Stimulated activated CD4-positive, alpha-beta T cell treated with anti-CD3 and anti-CD28 coated beads, Interleukin-2, amount 100 ng/mL, for 4 hours (primary cell): ENCODE results near the gene PTGDS.

Experiments used
- DNase-seq: peaks from one replicate; pipeline ENCODE4 v3.0.0-alpha.2; 2020; ENCODE audit warnings: low read depth

The PTGDS gene

DNA sequence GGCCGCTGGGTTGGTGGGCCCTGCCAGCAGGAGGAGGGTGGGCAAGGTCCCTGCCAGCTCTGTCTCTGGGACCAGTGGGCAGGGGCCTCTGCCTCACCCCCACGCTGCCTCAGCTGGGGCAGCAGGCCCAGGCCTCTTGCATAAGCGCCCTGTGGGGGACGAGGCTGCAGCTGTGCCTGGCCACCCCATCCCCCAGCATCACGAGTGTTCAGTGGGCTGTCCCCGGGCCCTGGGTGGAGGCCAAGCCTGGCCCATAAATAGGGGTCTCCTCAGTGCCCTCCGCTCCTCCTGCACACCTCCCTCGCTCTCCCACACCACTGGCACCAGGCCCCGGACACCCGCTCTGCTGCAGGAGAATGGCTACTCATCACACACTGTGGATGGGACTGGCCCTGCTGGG, at the start of gene PTGDS:
TSS of gene PTGDS (plus strand) at position 282 of the 400 bp plus-strand sequence. CDS start at position 357, 75 bp downstream.
- no peak for DNase-seq

DNA sequence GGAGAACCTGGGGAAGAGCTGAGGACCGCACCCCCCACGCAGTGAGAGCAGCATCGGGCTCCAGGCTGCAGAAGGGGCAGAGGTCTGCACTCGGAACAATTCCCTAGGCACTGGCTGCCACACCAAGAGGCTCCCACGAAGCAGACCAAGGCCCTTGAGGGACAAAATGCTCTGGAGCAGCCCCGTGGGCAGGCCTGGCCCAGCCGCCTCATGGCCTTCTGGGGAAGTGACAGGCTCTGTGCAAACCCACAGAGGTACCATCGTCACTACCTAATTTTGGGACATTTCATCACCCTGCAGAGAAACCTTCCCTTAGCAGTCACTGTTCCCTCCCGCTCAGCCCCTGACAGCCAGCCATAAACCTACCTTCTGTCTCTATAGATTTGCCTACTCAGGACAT, 48.7 kb upstream of the PTGDS start:
- no peak for DNase-seq

DNA sequence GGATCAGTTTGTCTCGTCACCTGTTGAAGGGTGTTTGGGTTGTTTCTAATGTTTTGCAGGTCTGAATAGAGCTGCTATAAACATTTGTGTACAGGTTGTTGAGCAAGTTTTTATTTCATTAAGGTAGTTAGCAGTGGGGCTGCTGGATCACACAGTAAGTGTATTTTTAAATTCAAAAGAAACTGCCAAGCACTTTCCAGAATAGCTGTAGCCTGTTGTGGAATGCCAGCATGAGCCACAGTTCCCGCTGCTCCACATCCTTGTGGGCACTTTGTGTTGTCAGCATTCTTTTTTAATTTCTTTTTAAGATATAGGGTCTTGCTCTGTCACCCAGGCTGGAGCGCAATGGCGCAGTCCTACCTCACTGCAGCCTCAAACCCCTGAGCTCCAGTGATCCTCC, 47.3 kb upstream of the PTGDS start:
- DNase-seq = no peak

DNA sequence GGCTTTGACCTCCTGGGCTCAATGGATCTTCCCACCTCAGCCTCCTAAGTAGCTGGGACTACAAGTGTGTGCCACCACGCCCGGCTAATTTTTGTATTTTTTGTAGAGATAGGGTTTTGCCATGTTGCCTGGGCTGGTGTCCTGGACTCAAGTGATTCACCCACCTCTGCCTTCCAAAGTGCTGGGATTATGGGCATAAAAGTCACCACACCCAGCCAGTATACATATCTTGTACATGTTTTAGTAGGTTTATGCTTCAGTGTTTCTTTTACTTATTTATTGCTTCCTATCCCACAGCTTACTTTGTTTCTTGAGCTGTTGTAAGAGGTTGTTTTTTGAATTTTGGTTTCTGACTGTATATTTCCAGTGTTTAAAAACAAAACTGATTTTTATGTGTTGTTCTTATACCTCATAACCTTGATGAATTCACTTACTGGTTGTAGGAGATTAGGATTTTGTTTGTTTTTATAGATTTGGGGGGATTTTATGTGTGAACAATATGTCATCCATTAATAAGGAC, 45.6 kb upstream of the PTGDS start:
- DNase-seq = no peak

DNA sequence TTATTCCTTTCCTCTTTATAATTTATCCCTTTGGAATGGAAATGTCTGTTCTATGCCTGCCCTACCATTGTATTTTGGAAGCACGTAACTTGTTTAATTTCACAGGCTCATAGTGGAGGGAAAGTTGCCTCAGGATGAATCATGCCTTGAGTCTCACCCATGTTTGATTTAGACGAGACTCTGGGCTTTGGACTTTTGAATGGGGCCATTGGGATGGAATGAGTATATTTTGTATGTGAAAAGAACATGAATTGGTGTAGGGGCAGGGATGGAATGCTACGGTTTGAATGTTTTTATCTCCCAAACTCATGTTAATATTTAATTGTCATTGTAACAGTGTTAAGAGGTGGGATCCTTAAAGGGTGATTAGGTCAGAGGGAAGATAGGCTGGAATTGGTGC, 43.0 kb upstream of the PTGDS start:
- DNase-seq = no peak

DNA sequence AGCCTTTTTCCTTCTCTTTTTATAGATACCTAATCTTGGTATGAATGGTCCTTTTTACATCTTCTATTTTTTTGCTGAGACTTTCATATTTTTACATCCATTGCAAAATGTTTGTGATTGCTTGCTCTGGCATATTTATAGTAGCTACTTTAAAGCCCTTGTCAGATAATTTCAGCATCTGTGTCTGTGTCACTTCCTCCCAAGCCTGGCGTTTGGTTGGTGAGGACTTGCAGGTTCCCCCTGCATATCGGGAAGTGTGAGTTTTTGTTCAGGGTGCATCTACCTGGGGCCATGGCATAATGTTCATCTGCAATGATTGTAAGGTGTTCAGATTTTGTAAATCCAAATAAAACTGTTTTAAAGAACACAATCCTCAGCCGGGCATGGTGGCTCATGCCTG, 41.7 kb upstream of the PTGDS start:
- DNase-seq = no peak

DNA sequence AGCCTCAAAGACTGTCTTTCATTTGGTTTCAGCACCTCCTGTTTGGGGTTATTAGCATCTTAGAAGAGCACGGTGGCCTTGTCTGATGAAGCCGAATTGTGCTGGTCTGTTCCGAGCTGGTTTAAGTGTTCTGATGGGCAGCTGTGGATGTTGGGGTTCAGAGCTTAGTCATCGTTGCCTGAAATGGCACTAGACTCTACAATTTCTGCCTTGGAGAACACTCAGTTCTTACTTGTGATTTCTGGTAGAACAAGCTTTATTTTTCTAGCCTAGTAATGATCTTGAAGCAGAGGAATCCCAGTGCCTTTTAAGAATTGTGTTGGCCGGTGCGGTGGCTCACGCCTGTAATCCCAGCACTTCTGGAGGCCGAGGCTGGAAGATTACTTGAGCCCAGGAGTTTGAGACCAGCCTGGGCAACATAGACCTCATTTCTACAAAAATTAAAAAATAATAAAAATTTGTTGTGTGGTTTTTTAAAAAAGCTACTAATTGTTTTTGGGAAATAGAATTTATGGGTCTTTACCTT, 40.6 kb upstream of the PTGDS start:
- DNase-seq = no peak

DNA sequence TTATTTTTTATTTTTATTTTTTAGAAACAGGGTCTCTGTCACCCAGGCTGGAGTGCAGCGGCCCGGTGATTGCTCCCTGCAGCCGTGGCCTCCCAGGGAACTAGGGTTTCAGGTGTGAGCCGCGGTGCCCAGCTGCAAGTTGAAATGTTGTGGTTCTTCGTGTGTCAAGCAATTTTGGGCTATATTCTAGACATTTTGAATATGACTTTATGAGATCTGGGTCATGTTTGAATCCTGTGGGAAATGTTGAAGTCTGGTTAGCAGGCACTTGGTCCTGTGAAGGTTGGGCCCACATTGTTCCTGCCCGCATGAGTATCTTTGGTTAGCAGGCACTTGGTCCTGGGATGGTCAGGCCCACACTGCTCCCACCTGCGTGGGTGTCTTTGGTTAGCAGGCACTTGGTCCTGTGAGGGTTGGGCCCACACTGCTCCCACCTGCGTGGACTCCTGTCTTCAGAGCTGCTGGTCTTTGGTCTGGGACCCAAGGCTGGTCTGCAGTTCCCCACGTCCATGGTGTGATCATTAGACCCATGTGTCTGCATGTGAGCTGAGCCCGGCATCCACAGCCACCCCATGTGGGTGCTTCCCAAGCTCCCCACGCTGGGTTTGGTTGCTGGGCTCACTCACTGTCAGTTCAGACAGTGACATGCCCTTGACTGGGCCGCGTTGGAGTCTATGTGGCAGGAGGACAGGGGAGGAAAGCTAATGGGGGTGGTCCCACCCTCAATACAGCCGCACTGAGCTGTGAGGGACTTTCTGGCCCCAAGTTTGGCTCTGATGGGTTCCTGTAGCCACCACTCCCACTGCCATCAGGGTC, 39.9 kb upstream of the PTGDS start:
- DNase-seq = no peak

DNA sequence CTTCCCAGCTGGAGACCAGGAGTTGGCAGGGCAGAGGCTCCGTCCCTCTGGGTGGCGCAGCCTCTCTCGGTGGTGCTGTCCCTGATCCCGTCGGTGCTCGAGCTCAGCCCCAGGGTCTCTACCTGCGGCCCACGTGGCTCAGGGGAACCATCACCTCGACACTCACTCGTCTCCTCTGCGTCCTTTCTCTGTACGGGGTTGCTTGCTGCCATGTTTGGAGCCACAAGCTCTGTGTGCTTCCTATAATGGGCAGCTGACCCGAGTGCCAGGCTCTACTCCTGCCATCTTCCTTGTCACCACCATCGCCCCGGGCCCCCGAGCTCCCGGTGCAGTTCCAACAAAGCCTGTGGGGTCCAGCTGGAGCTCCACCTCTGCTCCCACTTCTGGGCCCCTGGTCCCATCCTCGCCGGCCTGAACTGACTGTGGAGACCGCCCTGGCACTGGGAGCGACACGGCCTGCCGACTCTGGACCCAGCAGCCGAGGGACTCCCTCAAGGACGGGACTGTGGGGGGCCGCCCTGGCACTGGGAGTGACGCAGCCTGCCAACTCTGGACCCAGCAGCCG, 37.8 kb upstream of the PTGDS start:
- no peak for DNase-seq

DNA sequence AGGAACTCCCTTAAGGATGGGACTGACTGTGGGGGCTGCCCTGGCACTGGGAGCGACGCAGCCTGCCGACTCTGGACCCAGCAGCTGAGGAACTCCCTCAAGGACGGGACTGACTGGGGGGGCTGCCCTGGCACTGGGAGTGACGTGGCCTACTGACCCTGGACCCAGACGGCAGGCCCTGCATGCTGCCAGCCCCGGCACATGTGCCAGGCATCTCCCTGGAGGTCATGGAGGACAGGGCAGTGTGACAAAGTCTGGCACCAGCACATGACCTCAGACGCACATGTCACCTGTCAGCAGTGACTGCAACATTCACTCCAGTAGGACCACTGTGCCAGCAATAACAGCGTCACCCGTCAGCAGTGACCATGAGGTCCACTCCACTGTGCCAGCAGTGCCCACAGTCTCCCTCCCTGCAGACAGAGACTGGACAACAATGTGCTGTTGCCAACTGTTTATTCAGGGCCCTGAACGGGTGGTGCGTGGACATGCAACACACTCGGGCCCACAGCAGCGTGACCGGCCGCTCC, 37.2 kb upstream of the PTGDS start:
- no peak for DNase-seq

DNA sequence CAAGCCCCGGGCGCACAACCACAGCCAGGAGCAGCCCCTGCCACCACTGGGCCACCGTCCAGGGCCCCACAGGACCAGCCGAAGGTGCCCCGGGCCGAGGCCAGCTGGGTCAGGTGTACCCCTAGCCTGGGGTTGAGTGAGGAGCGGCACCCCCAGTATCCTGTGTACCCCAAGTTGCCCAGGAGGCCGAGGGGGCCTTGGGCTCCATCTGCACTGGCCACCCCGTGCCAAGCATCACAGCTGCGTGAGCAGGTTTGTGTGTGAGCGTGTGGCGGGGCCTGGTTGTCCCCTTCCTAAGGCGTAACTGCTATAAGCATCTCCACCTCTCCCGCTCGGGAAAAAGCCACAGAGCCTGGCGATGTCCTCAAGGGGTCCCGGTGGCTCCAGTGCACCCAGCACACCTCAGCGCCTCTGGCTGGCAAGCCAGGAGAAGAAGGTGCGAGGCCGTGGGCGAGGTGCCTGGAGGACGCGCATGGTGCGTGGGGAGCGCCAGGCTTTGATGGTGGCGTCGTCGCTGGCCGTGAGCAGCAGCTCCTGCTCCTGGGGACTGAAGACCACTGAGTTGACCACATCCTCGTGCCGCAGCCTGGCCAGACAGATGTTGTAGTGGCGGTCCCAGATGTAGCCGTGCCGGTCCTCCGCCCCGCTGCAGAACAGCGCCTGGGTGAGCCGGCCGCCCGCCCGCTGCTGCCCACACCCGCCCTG, 36.6 kb upstream of the PTGDS start:
- no peak for DNase-seq

DNA sequence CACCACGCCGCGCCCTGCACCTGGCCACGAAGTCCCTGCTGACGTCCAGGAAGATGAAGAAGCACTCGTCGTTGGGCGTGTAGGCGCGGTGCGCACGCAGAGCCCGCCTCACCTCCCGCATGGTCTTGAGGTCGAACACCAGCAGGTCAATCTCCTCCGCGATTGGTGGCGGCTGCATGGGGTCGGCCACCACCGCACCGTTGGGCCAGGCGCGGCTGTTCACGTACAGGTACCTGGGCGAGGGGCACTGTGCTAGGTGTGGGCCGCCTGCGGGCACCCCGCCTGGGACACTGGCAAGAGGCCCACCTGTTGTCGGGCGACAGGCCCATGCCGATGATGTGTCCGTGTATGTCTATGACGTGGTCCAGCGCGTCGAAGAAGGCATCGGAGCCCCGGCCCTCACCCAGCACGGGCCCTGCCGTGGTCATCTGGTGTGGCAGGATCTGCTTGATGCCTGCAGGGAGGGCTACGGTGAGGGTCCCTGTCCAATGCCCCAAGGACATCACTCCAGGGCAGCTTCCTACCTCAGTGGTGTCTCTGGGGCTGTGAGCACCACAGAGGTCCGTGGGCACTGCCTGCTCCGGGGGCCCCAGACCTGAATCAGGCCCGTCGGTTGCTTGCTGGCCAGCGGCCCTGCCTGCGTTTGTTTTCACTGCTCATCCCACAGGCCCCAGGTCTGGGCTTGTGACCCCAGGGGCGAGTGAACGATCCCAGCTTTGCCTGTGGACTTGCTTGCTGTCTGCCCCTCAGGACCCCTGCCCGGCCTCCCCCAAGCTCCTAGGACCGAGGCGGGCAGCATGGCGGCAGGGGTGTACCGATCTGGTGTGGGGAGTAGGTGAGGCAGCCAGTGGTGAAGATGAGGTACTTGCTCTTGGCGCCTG, 35.8 kb upstream of the PTGDS start:
- DNase-seq = no peak

DNA sequence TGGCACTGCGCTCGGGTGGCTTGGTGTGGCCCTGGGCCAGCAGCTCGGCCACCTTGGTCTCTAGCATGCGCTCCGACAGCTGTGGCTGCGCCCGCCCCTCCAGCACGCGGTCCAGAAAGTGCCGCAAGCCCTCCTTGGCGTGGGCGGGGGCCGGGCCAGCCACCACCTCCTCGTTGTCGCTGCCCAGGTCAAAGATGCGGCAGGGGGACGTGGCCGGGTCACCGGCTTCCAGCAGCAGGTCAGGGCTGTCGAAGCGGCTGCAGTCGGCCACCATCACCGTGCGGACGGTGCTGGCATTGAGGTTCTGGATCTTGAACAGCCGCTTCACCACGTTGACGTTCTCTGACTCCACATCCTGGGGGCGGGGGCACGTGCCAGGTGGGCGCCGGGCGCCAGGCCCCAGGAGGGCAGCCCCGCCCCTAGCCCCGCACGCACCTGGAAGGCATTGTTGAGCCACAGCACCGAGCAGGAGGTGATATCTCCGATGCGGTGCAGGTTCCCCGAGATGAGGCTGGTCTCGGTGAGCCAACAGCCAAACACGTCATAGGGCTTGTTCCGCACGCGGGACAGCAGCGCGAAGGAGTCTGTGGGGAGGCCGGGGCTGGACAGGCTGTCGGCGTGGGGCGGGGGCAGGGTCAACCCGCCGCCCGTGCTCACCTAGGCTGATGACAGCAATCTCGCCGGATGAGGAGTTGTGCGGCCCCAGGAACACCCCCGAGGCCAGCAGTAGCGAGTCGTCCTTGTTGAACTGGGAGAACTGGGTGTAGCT, 35.0 kb upstream of the PTGDS start:
- no peak for DNase-seq

DNA sequence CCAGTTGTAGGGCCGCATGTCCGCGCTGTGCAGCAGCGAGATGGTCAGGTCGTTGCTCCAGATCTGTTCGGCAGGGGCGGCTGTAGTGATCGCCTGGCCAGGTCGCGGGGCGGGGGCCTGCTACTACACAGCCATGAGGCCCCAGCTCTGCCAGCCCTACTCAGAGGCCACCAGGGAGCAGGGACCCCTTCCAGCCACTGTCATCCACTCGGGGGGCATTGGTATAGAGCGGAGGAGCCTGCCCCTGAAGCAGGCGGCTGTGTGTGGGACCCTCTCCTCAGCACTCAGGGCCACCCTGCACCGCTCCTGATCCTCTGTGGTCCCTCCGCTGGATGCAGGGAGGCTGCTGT, 34.4 kb upstream of the PTGDS start:
- DNase-seq = no peak

DNA sequence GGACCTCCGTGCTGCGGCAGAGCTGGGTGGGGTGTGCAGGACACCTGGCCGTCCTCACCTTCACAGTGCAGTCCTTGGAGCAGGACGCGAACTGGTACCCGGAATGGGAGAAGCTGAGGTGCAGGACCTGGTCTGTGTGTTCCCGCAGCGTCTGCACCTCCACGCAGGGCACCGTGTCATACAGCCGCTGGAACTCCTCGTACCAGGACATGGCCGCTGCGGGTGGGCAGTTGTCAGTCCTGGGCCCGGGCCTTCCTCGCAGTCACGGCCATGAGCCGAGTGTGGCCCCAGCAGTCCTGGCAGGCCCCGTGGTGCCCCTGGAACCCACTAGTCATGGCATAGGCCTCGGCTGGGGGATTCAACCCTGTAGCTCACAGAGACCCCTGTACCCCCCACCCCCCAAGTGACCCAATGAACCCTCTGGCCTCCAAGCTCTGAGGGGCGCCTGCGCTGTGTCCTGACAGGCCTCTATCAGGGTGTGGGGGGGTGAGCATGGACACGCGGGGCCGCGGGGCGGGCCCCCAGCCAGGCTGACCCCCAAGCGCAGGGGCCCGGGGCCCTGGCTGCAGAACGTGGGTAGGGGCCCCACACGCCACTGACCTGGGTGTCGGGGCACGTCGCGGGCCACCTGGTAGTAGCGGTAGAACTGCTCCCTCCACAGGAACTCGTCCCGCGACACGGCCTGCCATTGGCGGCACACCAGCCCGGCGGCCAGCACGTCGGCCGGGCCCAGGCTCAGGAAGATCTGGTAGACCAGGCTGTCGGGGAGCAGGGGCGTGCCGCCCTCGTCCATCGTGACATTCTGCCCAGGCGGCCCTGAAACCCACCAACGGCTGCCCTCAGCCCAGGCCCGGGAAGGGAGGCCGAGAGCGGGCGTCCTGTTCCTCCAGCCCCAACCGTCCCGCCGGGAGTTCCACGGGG, 33.8 kb upstream of the PTGDS start:
- no peak for DNase-seq

DNA sequence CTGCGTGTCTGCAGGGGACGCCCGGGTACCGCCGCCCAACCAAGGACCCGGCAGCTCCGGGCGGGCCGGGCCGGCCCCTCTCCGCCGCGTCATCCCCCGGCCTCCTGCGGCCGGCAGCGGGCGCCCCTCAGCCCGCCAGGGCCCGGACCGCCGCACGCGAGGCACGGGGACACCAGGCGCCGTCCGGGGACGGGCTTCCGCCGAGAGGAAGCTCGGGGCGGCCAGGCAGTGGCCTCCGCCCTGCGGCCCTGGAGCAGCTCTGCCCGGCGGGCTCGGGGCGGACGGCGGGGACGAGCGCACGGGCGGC, 33.1 kb upstream of the PTGDS start:
- no peak for DNase-seq

DNA sequence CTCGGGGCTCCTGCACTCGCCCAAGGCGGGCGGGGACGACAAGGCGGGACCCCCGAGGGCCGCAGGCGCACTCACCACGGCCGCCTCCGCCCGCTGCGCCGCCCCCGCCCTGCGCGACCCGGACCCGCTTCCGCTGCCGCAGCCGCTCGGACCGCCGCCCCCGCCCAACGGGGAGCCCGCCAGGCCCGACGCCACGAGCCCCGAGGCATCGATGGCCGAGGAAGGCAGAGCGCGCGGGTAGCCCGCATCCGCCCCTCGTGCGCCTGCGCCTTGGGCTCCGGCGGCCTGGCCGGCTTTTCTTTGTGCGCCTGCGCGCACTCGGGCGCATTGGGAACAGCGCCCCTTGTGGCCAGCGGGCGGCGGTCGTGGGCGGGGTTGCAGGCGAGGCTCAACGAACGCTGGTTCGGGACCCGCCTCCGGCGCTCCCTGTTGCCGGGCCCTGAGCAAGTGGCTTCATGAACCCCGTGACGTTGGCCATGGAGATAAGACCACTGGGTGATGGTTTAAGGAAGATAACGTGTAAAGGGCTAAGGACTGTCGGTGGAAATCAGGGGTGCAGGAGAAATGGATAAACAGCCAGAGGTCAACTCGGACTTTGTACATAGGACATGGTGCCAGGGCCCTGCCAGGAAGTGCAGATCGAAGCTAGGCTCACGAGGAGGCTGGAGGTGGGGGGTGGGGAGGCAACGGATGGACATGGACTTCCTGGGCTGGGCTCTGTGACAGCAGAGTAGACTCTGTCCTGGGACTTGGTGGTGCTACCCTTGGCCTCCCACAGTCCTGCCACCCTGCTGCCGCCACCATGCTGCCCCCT, 32.6 kb upstream of the PTGDS start, which contains the start of the genes C8G and FBXW5:
TSS of gene C8G (plus strand) at position 725 of the 814 bp plus-strand sequence. CDS start at position 803, 78 bp downstream.
TSS of gene FBXW5 (minus strand) at position 220 of the 814 bp plus-strand sequence. CDS start 655 bp downstream, outside the sequence.
- peak; percentile 91 for DNase-seq

DNA sequence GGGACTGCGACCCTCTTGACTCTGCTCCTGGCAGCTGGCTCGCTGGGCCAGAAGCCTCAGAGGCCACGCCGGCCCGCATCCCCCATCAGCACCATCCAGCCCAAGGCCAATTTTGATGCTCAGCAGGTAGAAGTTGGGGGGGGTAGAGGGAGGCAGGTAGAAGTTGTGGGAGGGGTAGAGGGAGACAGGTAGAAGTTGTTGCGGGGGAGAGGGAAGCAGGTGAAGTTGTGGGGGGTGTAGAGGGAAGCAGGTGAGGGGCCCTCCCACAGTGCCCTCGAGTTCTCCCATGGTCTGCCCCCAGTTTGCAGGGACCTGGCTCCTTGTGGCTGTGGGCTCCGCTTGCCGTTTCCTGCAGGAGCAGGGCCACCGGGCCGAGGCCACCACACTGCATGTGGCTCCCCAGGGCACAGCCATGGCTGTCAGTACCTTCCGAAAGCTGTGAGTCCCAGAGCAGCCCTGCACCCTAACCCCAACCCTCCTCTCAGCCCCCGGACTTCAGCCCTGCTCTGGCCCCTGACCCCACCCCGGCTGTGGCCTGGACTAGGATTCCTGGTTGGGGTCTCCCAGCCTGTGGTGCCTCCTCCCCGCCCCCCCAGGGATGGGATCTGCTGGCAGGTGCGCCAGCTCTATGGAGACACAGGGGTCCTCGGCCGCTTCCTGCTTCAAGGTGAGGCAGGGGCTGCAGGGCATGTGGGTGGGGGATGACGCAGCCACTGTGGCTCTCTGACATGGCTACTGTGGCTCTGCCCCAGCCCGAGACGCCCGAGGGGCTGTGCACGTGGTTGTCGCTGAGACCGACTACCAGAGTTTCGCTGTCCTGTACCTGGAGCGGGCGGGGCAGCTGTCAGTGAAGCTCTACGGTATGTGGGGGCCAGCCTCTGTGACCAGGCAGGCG, 31.7 kb upstream of the PTGDS start:
- DNase-seq = no peak
